ENCODE data around the gene ITPR1.

DNA sequence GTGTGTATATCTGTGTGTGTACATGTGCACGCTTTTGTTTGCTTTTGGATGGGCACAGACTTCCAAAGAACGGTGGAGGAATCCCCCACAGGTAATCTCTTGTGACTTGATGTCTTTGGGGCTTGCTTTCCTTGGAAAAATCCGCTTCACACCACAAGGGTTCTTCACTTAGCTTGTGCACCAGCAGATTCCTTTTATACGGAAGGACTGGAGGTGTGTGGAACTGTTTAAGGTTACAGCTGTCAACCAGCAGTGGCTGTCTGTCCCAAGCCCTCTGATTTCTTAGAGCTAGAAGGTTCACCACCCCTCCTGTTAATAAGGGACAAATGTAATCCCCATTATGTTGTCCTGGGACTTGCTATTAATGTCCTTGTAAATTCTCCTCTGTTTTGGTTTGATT lies 193.5 kb downstream of the ITPR1 start:
- no peak for TF ChIP-seq EP300 (IDR thresholded peaks at IDR 0.05)
- TF ChIP-seq, protein P1, sequence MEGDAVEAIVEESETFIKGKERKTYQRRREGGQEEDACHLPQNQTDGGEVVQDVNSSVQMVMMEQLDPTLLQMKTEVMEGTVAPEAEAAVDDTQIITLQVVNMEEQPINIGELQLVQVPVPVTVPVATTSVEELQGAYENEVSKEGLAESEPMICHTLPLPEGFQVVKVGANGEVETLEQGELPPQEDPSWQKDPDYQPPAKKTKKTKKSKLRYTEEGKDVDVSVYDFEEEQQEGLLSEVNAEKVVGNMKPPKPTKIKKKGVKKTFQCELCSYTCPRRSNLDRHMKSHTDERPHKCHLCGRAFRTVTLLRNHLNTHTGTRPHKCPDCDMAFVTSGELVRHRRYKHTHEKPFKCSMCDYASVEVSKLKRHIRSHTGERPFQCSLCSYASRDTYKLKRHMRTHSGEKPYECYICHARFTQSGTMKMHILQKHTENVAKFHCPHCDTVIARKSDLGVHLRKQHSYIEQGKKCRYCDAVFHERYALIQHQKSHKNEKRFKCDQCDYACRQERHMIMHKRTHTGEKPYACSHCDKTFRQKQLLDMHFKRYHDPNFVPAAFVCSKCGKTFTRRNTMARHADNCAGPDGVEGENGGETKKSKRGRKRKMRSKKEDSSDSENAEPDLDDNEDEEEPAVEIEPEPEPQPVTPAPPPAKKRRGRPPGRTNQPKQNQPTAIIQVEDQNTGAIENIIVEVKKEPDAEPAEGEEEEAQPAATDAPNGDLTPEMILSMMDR (IDR thresholded peaks at IDR 0.05) = no peak

Data from gastroesophageal sphincter (tissue), 3 donors.